NCI-H2196 (cell line): ENCODE results near the gene ECT2L.

Experiments
- DNase-seq: peaks from one replicate; lab custom pipeline; 2025; ENCODE audit not compliant: unreplicated experiment; lab: John Stamatoyannopoulos, UW

Gene ECT2L

GRCh38 chr6:138795809-138796603 lies at the start of gene ECT2L:
ECT2L (plus strand) TSS chr6:138796087; CDS start chr6:138813275, 17,188 bp downstream.
- no peak for DNase-seq

- DNase-seq: no peak
These were observed 43.9 kb upstream of the ECT2L start for GRCh38 chr6:138752017-138752416.

- no peak for DNase-seq
These were observed 38.8 kb upstream of the ECT2L start for GRCh38 chr6:138757136-138757535.

- peak; percentile 62 for DNase-seq
These were observed 29.8 kb upstream of the ECT2L start for GRCh38 chr6:138765896-138766655.

GRCh38 chr6:138769102-138769676 lies 26.7 kb upstream of the ECT2L start:
- DNase-seq: no peak

- peak; percentile 33 for DNase-seq
These were observed 23.2 kb upstream of the ECT2L start for GRCh38 chr6:138772596-138773176.

- peak; percentile 96 for DNase-seq
These were observed 22.5 kb upstream of the ECT2L start, which contains the start of gene CCDC28A for GRCh38 chr6:138773177-138774091. CCDC28A (plus strand) TSS chr6:138773769; CDS start chr6:138776121, 2,352 bp downstream.

- no peak for DNase-seq
These were observed 21.5 kb upstream of the ECT2L start for GRCh38 chr6:138774370-138774769.

GRCh38 chr6:138776659-138777058 lies 19.2 kb upstream of the ECT2L start:
- no peak for DNase-seq

GRCh38 chr6:138778331-138778730 lies 17.6 kb upstream of the ECT2L start:
- DNase-seq: no peak

GRCh38 chr6:138782243-138782642 lies 13.6 kb upstream of the ECT2L start:
- DNase-seq: no peak

- no peak for DNase-seq
These were observed 10.8 kb upstream of the ECT2L start for GRCh38 chr6:138785079-138785478.

GRCh38 chr6:138785980-138786379 lies 9.9 kb upstream of the ECT2L start:
- no peak for DNase-seq

- DNase-seq: no peak
These were observed 8.7 kb upstream of the ECT2L start for GRCh38 chr6:138787138-138787537.

- no peak for DNase-seq
These were observed 884 bp downstream of the ECT2L start for GRCh38 chr6:138796771-138797170.

GRCh38 chr6:138797806-138798446 lies 2.0 kb downstream of the ECT2L start:
- no peak for DNase-seq

- DNase-seq: no peak
These were observed 4.7 kb downstream of the ECT2L start for GRCh38 chr6:138800377-138801150.

- DNase-seq: no peak
These were observed 7.4 kb downstream of the ECT2L start for GRCh38 chr6:138803331-138803730.

- no peak for DNase-seq
These were observed 8.0 kb downstream of the ECT2L start for GRCh38 chr6:138803861-138804260.
